Caki2 (cell line): ENCODE measurements around the gene TNNI3K. TPM values are rescaled to one million over a fixed set of nuclear protein-coding genes. Genes with fewer than 3 reads are reported as not detected.

Source experiments
- DNase-seq: peaks from one replicate; pipeline ENCODE4 v3.0.0-alpha.2; 2015; ENCODE audit warnings: low read depth
- in situ Hi-C: cut with HindIII; loops from 2 replicates; pipeline ENCODE4 v1.10.0; 2016; ENCODE audit warnings: low sequenced_read_pairs, low pct_unique_long_range_greater_than_20kb, mixed read lengths
- total RNA-seq: library from RNA; depleted of rRNA; stranded (reverse); fragments of >200 nt; shearing (Covaris generic); gene quantifications from 2 replicates; pipeline ENCODE4 v1.2.3, GENCODE V29; 2014; ENCODE audit warnings: low replicate concordance

The TNNI3K gene
- total RNA-seq, 1 experiment from 2014 or later: not detected

DNA sequence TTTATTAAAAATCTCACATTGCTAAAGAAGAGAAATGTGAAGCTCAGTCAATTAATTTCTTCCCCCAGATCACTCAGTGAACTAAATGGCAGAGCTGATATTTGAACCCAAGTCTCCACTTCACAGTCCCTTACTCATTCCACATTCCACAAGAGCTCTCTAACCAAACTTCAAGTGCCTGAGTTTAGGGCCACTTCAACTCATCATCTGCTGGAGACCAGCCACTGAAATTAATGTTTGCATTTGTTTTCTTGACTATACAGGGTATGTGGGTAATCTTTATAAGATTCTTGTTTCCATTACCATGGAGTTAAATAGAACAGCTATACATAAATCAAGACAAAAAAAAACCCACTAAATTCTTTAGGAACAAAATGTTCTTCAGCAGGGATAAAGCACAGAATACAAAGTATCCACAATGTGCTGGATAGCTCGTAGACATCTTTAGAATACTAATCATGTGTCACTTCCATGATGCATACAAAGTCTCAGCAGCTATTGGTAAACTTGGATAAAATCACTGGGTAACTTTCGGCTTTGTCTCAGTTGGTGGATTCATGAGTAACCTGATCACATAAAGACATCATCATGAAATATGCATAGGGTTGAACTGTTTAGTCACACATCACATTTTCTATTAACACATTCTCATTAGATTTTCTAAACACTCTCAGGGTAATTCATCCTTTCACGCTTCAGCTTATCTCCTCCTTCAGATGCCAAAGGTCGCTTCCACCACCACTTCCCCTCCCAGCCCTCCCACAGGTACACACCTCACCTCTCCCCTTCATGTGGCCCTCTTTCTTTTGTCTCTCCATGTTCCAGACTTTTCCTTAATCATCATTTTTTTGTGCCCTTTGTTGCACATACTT is 187.5 kb downstream of the TNNI3K start:
- in situ Hi-C loops: no loop called here
- DNase-seq: no peak

DNA sequence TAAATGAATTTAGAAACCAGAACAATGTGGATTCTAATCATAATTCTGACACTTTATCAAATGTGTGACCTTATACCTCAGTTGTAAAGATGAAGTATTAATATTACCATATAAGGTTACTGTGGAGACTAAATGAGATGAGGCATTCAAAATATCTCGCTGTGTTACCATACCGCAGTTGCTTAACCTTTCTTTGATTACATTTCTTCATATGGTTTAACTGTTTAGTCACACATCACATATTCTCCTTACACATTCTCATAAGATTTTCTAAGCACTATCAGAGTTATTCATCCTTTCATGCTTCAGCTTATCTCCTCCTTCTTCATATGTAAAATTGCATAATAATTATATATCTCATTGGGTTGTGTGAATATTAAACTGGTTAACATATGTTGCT is 188.3 kb downstream of the TNNI3K start:
- in situ Hi-C loops: no loop called here
- no peak for DNase-seq

DNA sequence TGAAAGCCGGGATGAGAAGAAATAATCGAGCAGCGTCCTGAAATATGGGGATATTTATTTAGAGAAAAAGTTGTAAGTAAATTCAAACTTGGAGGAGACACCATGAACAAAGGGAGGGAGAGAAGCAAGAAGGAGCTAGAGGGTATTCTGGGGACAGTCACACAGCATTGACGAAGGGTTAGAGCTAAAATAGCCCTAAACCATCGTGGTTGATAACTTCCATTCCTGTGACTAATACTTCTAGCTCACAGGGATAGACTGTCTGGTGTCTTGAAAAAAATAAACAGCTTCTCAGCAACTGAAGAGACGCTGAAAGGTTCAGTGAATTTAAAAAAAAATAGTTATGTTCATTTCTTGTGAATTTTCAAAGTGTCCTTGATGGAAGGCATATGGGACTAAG is 190.5 kb downstream of the TNNI3K start:
- in situ Hi-C loops: no loop called here
- no peak for DNase-seq

DNA sequence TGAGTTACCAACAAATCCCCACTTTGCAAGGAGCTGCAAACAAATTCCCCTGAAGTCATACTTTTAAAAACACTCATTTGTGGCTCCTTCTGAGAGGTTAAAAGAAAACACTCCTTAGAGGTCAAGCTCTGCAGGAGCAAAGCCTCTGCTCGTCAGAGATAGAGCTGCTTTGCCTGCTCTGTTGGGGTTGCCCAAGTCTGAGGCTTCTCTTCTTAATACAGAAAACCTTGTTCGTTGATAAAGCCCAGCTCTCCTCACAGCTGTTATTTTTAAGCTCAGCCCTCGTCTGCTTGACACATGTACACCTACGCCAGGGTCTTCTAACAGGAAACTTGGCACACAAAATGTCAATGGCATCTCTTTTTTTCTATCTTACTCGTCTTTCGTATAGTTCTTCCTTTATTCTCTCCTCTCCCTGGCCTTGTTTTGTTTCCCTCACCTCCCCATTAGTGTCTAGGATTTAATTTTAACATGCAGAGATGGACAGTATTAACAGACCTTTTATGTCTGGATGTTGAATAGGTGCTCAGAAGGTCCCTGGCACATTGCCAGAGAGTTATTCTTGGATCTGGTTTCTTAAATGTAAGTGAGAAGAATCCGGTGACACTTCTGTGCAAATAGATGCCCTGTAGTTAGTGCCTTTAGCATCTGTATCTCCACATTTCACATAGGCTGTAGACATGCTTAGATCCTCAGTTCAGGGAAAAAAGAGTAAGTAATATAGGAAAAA is 191.2 kb downstream of the TNNI3K start:
- in situ Hi-C loops: no loop called here
- no peak for DNase-seq

DNA sequence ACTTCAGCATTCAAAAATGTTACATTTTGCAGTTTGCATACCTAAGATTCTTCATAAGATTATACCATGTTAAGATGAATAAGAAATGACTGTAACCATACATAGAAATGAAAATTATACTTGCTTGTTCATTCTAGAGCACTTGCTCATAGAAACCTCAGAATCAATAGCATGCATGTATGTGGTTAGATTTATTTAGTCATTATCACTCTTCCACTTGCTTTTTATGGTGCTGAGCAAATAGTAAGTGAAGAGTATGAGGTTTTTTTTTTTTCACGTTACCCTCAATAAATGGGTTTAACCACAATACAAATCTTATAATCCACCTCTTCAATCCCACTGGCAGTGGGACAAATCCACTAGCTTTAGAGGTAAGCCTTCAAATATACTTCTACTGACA is 192.5 kb downstream of the TNNI3K start:
- no peak for DNase-seq
- in situ Hi-C loops: no loop called here

DNA sequence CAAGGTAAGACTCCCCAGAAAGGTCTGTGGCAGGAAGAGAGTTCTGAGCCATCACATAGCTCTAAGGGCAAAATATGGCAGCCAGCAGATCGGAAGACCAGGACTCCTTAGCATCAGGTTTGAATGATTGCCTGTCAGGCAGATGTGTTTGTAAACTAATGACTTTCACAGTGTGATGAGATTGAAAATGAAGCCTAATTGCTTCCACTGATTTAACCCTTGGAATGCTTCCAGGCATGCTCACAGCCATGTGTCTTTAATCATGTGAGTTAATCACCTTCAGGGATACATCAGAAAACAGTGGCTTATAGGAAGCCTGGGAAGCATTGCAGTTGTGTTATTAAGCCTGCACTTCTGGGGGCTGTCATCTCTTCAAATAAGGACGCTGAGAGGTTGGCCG is 194.4 kb downstream of the TNNI3K start:
- in situ Hi-C loops: no loop called here
- DNase-seq: no peak

DNA sequence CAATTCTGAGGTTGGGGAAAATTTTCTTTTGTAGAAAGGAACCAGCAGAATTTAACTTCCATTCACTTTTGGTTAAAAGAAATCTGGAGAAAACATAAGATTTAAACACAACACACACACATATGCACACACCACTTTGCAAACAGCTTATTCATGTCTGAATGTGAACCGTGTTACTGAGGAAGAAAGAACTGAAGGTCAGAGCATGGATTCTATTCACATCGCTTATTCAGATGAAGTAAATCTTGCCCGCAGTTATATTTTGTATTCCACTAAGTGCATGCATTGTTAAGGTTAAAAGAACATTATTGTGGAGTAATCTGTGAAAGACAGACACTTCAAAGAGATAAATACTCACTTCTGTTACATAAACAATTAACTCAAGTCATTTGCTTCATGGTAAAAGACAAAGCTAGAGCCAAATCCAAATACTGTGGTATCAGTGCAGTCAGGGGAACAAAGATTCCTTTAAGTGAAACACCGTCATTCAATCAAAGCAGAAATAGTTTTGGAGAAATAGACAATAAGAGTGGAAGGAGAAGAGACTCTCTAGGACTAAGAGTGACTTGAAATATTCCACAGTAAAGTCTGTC is 195.3 kb downstream of the TNNI3K start:
- DNase-seq: no peak
- in situ Hi-C loops: no loop called here

DNA sequence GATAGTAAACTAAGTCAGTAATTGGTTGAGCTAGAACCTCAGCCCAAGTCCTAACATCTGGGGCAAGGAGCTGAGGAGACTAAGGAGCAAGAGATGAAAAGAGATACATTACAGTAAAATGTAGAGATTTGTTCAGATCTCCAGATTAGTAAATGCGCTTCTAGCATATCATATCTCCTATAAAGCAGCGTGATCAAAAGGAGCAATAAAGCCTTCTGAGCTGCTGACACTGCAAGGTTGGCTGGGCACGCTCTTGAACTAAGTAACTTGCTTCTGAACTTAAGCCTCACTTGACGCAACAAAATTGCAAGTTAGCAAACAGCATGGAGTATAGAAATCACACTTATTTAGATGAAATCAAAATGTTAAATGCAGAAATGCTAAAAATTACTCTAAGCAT is 196.3 kb downstream of the TNNI3K start:
- in situ Hi-C loops: no loop called here
- DNase-seq: no peak

DNA sequence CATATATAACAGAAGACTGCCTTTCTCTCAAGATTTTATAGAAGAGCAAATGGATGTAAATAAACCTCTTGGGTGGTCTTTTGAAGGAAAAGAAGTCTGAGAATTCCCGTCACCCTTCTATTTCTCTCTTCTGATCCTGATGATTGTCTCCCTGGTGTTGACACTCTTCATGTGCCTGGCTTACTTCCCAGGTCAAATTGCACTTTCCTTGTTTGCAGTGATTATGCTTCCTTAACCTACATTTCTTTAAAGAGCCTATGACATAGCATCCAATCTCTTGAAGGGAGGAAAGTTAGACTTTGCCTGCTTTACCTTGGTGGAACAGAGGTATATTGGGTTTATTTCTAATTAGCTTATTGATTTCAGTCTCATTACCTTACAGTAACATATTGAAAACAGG is 197.1 kb downstream of the TNNI3K start:
- in situ Hi-C loops: no loop called here

DNA sequence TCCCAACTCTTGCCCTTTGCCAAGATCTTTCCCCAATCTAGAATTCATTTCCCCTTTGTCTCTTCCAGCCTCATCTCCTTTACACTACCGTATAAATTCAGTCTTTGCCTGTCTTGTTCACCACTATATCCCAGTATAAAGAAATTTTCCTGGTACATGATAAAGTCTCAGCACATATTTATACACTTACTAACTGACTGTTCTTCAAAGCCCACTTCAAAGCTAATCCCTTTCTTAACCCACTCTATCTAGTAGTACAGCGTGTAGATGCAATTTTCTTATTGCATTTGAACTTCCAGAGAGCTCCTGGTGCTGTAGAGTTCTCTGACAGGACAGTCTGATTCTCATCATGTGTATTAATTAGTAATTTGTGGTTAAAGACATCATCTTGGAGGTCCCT is 199.1 kb downstream of the TNNI3K start:
- in situ Hi-C loops: no loop called here
- DNase-seq: no peak

More for the DNA sequence above, 197.1 kb downstream of the TNNI3K start:
- no peak for DNase-seq

DNA sequence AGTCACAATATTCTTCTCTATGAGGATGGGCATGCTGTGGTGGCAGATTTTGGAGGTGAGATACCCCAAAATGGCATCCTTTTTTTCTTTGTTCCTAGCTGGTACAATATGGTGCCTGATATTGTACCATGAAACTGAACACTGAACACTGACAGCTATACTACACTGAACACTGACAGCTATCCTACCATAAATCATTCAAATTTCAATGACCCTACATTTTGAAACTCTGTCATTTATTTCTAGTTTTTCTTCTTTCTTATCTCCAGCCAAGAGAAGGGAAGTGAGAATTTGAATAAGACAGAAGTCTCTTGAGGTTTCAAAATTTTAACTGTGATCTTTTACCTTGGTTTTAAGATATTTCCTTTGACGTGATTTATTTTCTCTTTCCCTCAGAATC is 200.9 kb downstream of the TNNI3K start:
- DNase-seq: no peak
- in situ Hi-C loops: no loop called here

DNA sequence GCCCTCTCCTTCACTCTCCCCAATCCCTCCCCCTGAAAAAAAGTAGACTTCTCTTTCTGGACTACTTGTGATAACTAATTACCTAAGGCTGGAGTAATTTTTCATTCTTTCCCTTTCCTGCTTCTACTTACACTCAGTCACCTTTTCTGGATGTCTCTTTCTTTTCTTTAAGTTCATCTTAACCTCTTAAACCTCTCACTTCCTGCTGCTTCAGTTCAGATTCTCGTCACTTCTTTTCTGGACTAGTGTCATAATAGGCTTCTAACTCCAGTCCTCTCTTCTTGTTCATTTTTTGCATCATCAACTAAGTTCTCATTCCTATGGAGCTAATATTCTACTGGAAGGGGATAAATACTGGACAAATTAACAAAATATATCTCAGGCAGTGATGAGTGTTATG is 201.8 kb downstream of the TNNI3K start:
- no peak for DNase-seq
- in situ Hi-C loops: no loop called here

DNA sequence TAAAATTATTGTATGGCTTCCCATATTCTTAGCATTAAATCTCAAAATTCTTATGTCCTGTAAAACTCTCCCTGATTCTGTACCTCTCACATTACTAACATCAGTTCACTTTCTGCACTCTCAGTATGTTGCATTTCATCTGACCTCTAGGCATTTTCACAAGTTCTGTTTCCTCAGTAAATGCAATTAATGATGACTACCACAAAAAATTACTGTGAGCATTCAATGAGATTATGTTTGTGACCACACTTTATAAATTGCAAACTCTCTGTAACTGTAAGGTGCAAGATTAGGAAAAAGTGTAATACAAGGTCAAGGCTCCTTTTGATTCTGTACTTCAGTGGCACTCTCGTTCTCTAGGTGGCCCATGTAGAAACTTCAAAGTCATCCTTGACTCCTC is 216.8 kb downstream of the TNNI3K start:
- no peak for DNase-seq
- in situ Hi-C loops: no loop called here

DNA sequence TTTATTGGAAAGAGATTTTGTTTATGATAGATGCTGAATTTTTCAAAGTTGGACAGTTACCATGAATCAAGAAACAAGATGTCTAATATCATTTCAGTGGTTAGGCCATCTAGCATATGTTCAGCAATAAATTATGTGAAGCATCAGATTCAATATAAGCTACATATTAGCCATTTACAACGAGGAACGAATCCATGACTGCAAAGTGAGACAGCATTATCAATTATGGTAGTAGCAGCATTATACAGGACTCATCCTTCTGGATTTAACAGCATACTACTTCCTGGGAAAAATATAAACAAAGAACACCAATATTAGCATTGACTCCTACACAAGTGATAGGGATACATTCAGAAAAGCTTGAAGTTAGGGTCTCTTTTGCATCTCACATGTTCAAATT is 218.1 kb downstream of the TNNI3K start:
- no peak for DNase-seq
- in situ Hi-C loops: no loop called here

DNA sequence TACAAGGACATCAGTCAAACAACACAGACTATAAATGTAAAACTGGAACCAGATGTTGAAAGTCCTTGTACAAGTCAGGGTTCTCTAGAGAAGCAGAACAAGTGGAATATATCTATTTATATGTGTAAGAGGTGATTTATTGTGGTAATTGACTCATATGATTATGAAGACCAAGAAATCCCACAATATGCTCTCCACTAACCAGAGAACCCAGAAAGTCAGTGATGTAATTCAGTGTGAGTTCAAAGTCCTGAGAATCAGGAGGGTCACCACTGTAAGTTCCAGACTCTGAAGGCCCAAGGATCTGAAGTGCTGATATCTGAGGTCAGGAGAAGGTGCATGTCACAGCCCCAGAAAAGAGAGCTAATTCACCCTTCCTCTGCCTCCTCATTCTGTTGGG is 220.2 kb downstream of the TNNI3K start:
- in situ Hi-C loops: no loop called here
- no peak for DNase-seq

DNA sequence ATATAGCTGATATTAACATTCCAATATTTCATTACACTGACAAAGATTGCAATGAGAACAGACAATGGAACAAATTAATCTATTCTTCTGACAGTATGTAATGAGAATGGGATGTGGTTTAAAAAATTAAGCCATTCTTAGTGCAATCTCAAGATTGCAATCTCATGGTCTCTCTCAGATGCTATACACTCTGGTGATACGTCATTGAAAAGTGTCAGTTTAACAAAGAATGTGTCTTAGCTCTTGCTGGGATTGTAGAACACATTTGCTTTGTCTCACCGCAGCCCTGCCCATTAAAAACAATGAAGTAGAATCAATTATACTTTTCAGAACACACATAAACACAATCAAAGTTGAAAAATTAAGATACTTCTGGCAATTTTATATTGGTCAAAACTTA is 222.1 kb downstream of the TNNI3K start:
- no peak for DNase-seq
- in situ Hi-C loops: no loop called here

DNA sequence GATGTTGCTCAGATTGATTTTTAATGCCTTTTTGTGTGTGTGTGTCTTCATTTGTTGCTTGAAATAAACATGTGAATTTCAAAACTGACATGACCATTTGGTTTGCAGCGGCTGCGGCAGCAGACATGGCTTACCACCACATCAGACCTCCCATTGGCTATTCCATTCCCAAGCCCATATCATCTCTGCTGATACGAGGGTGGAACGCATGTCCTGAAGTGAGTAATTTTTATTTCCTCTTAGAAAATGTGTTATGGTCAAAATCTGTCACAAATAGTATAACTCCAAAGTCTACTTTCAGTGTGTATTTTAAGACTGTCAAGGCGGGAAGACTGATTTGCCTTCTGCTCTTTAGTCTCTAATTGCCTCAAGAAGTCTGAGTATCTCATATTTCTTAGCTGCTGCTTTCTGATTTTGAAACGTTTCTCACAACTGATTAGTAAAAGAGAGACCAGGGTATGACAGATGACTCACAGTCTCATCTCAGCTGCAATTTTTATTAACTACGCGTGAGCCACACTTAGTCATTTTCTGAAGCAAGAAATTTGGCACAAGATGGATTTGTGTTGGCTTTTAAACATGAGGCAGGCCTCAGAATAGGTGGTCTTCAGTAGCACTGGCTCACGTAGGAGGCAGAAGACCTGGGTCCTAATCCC is 228.3 kb downstream of the TNNI3K start:
- in situ Hi-C loops: no loop called here
- DNase-seq: no peak

DNA sequence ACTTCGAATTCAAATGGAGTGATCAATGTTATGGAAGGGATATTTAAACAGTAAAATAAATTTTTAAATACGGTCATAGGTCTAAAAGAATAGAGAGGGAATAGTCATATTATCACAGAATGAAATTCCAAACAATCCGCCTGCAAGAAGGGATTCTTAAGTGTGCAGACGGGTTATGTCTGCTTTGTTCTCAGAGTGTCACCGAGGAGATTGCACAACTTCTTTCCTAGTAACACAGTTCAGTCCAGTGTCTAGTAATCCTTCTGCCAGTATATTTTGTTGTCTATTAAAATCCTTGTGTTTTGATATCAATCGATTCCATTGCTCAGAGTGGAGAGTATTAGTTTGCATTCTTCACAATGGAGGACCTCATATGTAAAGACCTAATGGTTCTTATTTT is 228.8 kb downstream of the TNNI3K start:
- no peak for DNase-seq
- in situ Hi-C loops: no loop called here

DNA sequence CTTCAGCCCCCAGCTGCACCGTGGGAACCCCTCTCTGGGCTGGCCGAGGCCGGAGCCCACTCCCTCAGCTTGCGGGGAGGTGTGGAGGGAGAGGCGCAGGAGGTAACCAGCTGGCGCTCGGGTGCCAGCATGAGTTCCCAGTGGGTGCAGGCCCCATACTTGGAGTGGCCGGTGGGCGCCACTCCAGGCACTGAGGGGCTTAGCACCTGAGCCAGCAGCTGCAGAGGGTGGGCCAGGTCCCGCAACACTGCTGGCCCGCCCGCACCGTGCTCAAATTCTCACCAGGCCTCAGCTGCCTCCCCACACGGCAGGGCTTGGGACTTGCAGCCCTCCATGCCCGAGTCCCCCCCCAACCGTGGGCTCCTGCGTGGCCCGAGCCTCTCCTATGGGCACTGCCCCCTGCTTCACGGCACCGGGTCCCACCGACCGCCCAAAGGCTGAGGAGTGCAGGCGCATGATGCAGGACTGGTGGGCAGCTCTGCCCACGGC is 230.1 kb downstream of the TNNI3K start:
- in situ Hi-C loops: no loop called here
- no peak for DNase-seq
